ENCODE measurements around the gene HSPA4.
A peak's percentile ranks its signal among the peaks of the same experiment; 100 is the strongest.

The HSPA4 gene

DNA sequence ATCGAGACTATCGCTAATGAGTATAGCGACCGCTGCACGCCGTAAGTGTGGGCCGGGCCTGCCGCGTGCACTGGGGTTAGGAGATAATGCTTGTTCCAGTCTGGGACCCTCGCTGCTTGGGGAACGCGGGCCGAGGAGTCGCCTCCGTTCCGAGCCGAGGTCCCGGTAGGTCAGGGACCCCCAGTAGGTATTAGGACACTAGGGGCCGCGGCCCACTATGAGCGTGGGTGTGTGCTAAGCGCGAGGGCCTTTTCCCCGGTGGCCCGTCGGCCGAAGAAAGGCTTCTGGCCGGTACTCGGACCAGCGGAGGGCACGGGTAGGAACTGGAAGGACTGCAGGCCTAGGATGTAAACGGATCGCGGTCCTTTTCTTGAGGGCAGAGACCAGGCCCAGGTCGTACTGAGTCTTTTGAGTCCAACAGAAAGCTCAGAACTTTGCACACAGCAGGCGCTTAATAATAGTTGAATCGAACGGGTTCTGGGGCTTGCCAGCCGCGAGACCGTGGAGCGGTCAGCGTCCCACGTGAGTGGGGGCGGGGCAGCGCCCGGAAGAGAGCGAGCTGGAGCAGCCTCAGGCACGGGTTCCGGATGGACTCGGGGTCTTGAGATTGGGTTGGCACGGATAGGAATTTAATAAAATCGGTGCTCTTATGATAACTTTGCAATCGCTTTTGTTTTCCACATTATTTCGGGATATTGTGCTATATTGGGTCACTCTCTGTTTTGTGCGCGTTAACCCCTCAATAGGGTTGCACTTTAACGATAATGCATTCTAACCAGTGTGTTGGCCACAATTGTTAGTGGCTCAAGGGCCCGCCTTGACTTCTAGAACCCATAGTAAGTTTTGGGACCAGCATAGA is 733 bp downstream of the HSPA4 start:
- H3K27ac ChIP-seq, result peak overlapping the region; percentile 97
- no peak for TF ChIP-seq ZFX (IDR thresholded peaks at IDR 0.05; ENCODE audit: borderline replicate concordance)
- TF ChIP-seq, protein P1, sequence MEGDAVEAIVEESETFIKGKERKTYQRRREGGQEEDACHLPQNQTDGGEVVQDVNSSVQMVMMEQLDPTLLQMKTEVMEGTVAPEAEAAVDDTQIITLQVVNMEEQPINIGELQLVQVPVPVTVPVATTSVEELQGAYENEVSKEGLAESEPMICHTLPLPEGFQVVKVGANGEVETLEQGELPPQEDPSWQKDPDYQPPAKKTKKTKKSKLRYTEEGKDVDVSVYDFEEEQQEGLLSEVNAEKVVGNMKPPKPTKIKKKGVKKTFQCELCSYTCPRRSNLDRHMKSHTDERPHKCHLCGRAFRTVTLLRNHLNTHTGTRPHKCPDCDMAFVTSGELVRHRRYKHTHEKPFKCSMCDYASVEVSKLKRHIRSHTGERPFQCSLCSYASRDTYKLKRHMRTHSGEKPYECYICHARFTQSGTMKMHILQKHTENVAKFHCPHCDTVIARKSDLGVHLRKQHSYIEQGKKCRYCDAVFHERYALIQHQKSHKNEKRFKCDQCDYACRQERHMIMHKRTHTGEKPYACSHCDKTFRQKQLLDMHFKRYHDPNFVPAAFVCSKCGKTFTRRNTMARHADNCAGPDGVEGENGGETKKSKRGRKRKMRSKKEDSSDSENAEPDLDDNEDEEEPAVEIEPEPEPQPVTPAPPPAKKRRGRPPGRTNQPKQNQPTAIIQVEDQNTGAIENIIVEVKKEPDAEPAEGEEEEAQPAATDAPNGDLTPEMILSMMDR (IDR thresholded peaks at IDR 0.05), result no peak

GRCh38 chr5:133053448-133053847 is 1.6 kb downstream of the HSPA4 start:
- no peak for TF ChIP-seq ZFX (IDR thresholded peaks at IDR 0.05; ENCODE audit: borderline replicate concordance)
- TF ChIP-seq, protein P1 (IDR thresholded peaks at IDR 0.05), result no peak
- peak overlapping the region; percentile 97; the same call in 1 of the 2 replicates for H3K27ac ChIP-seq

DNA sequence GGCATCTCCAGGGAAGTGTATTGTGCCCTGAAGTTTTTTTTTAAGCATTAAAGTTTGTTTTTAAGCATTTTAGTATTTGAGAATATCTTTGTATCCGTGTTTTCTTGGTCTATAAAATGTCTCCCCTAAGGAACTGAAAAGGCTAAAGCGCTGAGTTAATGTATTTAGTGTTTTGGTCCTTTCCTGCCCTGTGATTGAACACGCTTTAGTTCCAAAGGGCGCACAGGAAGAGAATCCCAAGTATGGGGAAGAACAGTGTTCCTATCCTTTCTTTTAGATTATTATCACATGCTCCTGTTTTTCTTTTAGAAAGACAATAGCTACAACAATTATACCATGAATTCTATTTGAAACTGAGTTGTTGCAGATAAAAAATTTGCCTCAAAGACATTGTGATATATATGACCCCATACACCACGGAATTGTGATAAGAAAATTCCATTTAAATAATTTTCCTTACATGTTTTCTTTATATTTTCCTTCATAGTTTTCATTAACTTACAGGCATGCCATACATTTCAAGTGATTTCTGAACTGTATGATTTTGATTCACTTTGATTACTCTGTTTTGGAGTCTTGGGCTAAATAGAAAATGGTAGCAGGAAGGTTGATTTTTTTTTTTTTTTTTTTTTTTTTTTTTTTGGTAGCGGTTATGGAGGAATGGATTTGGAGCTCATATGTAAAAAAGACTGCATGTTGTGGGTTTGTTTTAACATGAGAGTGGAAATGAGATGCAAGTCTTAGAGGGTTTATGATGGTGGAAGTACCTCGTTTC is 3.1 kb downstream of the HSPA4 start:
- no peak overlapping the region for H3K27ac ChIP-seq
- TF ChIP-seq, protein P1 (IDR thresholded peaks at IDR 0.05), result no peak

DNA sequence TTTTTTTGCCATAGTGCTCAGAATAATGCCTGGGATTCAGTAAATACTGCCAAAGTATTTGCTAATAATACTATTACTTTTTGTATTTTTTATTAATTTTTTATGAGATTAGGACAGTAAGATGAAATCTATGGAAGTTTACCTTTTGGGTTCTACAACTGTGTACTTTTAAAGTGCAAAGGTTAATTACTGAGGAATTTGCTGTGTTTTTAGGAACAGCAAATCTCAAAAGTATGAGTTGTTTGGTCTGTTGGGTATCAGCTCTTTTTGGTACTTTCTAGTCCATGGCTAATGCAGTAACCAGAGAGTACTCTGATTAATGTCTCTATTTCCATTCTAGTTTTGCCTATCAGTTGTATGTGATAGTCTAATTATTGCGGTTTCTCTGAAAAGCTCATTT is 5.1 kb downstream of the HSPA4 start:
- H3K27ac ChIP-seq, result no peak overlapping the region
- no peak for TF ChIP-seq ZFX (IDR thresholded peaks at IDR 0.05; ENCODE audit: borderline replicate concordance)
- TF ChIP-seq, protein P1 (IDR thresholded peaks at IDR 0.05), result no peak

DNA sequence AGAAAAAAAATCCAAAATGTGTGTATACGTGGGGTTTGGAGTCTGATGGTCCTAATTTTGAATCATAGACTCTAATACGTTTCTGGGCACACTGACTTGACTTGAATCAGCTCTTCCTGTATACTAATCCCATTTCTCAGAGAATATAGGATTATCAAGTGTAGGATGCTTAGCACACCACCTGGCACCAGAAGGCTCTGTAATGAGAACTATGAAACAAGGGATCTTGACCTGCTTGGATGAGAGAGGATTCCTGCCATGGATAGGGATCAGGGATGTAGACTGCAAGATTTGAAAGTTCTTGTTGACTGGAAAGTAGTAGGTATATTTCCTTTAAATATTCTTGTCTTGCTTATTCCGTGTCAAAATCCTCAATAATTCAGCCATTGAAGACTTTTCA is 7.8 kb downstream of the HSPA4 start:
- no peak for TF ChIP-seq ZFX (IDR thresholded peaks at IDR 0.05; ENCODE audit: borderline replicate concordance)
- TF ChIP-seq, protein P1 (IDR thresholded peaks at IDR 0.05), result no peak
- no peak overlapping the region for H3K27ac ChIP-seq

DNA sequence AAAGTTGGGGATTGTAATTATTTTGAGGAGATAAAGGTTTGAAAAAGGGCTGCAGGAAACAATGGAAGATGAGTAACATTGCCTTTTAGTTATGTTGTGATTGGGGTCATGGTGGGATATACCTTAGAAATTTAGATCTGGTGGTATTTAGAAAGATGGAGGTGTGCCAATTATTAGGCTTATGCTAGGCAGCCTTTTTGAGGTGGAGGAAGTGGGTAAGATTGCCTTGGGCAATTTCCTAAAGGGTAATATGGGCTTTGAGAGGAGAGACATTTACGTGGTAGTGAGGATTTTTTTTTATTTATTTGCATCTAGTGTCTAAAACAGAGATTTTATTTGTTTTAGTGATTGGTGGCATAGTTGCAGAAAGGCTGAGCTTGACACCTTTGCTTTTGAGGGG is 10.5 kb downstream of the HSPA4 start:
- TF ChIP-seq, protein P1 (IDR thresholded peaks at IDR 0.05), result no peak
- no peak for TF ChIP-seq ZFX (IDR thresholded peaks at IDR 0.05; ENCODE audit: borderline replicate concordance)
- no peak overlapping the region for H3K27ac ChIP-seq

GRCh38 chr5:133063965-133064364 is 12.2 kb downstream of the HSPA4 start:
- TF ChIP-seq, protein P1 (IDR thresholded peaks at IDR 0.05), result no peak
- TF ChIP-seq ZFX (IDR thresholded peaks at IDR 0.05; ENCODE audit: borderline replicate concordance), result no peak
- no peak overlapping the region for H3K27ac ChIP-seq
